Coronary artery (tissue), 2 donors: ENCODE data around the gene PCSK9.

ENCODE experiments used
- DNase-seq: peaks from one replicate; pipeline ENCODE4 v3.0.0-alpha.2; 2017; ENCODE audit warnings: low spot score
- H3K27ac ChIP-seq, 2 donors: fragments of 200-600 bp; sonication (generic); one replicate each; pipeline ENCODE4 v1.5.1; 2016 to 2019
- H3K4me3 ChIP-seq: fragments of 200-600 bp; sonication (generic); 2 replicates; pipeline ENCODE4 v1.5.1; 2016; ENCODE audit warnings: mild to moderate bottlenecking, moderate library complexity
- CTCF ChIP-seq: fragments of 200-600 bp; sonication (generic); IDR thresholded peaks from one replicate; pipeline ENCODE4 v1.5.1; 2019; ENCODE audit warnings: antibody characterized with exemption

Gene PCSK9

GRCh38 chr1:55010194-55010886 is 29.0 kb upstream of the PCSK9 start:
- TF ChIP-seq CTCF: no peak
- Histone ChIP-seq H3K27ac (no peak overlapping the region), H3K4me3 (no peak overlapping the region)
- DNase-seq: no peak

GRCh38 chr1:55010887-55011217 is 28.5 kb upstream of the PCSK9 start:
- Histone ChIP-seq H3K4me3 (no peak overlapping the region), H3K27ac (no peak overlapping the region)
- DNase-seq: no peak
- TF ChIP-seq CTCF: no peak

GRCh38 chr1:55012661-55013060 is 26.7 kb upstream of the PCSK9 start:
- no peak for DNase-seq
- Histone ChIP-seq H3K27ac (no peak overlapping the region), H3K4me3 (no peak overlapping the region)
- TF ChIP-seq CTCF: no peak

- DNase-seq: no peak
- no peak overlapping the region for H3K4me3 ChIP-seq
These were observed 24.2 kb upstream of the PCSK9 start for GRCh38 chr1:55015123-55015522.

GRCh38 chr1:55015731-55016620 is 23.4 kb upstream of the PCSK9 start:
- DNase-seq: no peak
- Histone ChIP-seq H3K4me3 (no peak overlapping the region), H3K27ac (no peak overlapping the region)
- TF ChIP-seq CTCF: no peak

More at GRCh38 chr1:55015123-55015522, 24.2 kb upstream of the PCSK9 start:
- no peak for TF ChIP-seq CTCF
- H3K27ac ChIP-seq: no peak overlapping the region

GRCh38 chr1:55018395-55018794 is 21.0 kb upstream of the PCSK9 start:
- DNase-seq: no peak
- H3K4me3 ChIP-seq: no peak overlapping the region
- no peak overlapping the region for H3K27ac ChIP-seq
- TF ChIP-seq CTCF: no peak
